Transverse colon (tissue), 4 donors: Measurements from ENCODE around the gene KLHL17.

Experiments
- POLR2A ChIP-seq: fragments of 450-650 bp; IDR thresholded peaks from one replicate; pipeline ENCODE4 v1.6.1; 2016; ENCODE audit warnings: antibody characterized with exemption, mild to moderate bottlenecking, moderate library complexity
- POLR2AphosphoS5 ChIP-seq, 3 donors: sonication (generic); formaldehyde crosslinking; IDR thresholded peaks; one replicate each; pipeline ENCODE4 v1.6.1; 2016; ENCODE audit warnings: antibody characterized with exemption in 3 of 3
- TF ChIP-seq, protein P1 (sequence below), 5 experiments: fragments of 200-600 bp in 3 of 5; fragments of 450-650 bp in 2 of 5; sonication (generic) in 3 of 5; IDR thresholded peaks; 1 replicate in 2 of 5; 2 replicates in 3 of 5; pipeline ENCODE4 v1.5.1; 2016 to 2017; ENCODE audit warnings: antibody characterized with exemption in 5 of 5, inconsistent platforms in 3 of 5, mild to moderate bottlenecking in 2 of 5, moderate library complexity in 1 of 5

DNA sequence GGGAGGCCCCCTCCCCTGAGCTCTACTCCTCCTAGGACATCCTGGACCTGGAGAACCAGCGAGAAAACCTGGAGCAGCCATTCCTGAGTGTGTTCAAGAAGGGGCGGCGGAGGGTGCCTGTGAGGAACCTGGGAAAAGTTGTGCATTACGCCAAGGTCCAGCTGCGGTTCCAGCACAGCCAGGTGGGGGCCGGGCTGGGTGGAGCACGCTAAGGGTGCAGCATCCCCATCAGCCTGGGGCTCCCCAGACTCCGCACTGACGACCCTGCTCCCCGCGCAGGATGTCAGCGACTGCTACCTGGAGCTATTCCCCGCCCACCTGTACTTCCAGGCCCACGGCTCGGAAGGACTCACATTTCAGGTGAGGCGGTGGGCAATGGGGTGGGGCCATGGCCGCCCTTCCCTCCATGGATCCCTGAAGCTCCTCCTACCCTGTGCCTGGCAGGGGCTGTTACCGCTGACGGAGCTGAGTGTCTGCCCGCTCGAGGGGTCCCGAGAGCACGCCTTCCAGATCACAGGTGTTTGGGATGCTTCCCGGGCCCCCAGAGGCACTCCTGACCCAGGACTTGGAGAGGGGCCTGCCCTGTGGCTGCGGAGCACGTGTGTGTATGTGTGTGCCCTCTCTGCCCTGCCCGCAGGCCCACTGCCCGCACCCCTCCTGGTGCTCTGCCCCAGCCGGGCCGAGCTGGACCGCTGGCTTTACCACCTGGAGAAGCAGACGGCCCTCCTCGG, 10.0 kb downstream of the KLHL17 start:
- no peak for TF ChIP-seq POLR2A
- TF ChIP-seq, protein P1, sequence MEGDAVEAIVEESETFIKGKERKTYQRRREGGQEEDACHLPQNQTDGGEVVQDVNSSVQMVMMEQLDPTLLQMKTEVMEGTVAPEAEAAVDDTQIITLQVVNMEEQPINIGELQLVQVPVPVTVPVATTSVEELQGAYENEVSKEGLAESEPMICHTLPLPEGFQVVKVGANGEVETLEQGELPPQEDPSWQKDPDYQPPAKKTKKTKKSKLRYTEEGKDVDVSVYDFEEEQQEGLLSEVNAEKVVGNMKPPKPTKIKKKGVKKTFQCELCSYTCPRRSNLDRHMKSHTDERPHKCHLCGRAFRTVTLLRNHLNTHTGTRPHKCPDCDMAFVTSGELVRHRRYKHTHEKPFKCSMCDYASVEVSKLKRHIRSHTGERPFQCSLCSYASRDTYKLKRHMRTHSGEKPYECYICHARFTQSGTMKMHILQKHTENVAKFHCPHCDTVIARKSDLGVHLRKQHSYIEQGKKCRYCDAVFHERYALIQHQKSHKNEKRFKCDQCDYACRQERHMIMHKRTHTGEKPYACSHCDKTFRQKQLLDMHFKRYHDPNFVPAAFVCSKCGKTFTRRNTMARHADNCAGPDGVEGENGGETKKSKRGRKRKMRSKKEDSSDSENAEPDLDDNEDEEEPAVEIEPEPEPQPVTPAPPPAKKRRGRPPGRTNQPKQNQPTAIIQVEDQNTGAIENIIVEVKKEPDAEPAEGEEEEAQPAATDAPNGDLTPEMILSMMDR (IDR thresholded peaks at IDR 0.05), result no peak
- no peak for TF ChIP-seq POLR2AphosphoS5 (IDR thresholded peaks at IDR 0.05)
